GM23248 (cell line): Measurements from ENCODE around the gene POMC. TPM values are rescaled to one million over a fixed set of nuclear protein-coding genes. Genes with fewer than 3 reads are reported as not detected.
"Not testable (repeated sequence)": the region's sequence is repeated elsewhere in the genome, so short reads cannot be mapped to it uniquely, and the experiment has no call there.

Experiments used
- DNase-seq: peaks from one replicate; pipeline ENCODE4 v3.0.0-alpha.2; 2015
- H2AFZ ChIP-seq: fragments of 200-600 bp; sonication (generic); 2 replicates; pipeline ENCODE4 v1.6.1; 2016; ENCODE audit warnings: antibody characterized with exemption
- H3F3A ChIP-seq: fragments of 200-600 bp; sonication (generic); 2 replicates; pipeline ENCODE4 v1.6.1; 2016; ENCODE audit warnings: mild to moderate bottlenecking, antibody characterized with exemption, mixed run types; ENCODE audit not compliant: insufficient read depth
- H3K27ac ChIP-seq: fragments of 200-600 bp; sonication (generic); 2 replicates; pipeline ENCODE4 v1.5.1; 2016; ENCODE audit warnings: mild to moderate bottlenecking
- H3K27me3 ChIP-seq: fragments of 200-600 bp; sonication (generic); replicated peaks from 2 replicates; pipeline ENCODE4 v1.6.1; 2016; ENCODE audit warnings: mild to moderate bottlenecking; ENCODE audit not compliant: insufficient read depth
- H3K36me3 ChIP-seq: fragments of 200-600 bp; sonication (generic); 2 replicates; pipeline ENCODE4 v1.6.1; 2016; ENCODE audit warnings: low read depth, mild to moderate bottlenecking
- H3K4me1 ChIP-seq: fragments of 200-600 bp; sonication (generic); 2 replicates; pipeline ENCODE4 v1.6.1; 2016; ENCODE audit warnings: mild to moderate bottlenecking; ENCODE audit not compliant: insufficient read depth
- H3K4me2 ChIP-seq: fragments of 200-600 bp; sonication (generic); one replicate; pipeline ENCODE4 v1.6.1; 2016; ENCODE audit warnings: mild to moderate bottlenecking; ENCODE audit not compliant: unreplicated experiment
- H3K4me3 ChIP-seq: fragments of 200-600 bp; sonication (generic); 2 replicates; pipeline ENCODE4 v1.5.1; 2016; ENCODE audit warnings: mild to moderate bottlenecking
- H3K79me2 ChIP-seq: fragments of 200-600 bp; sonication (generic); 2 replicates; pipeline ENCODE4 v1.6.1; 2016; ENCODE audit warnings: mild to moderate bottlenecking; ENCODE audit not compliant: insufficient read depth
- H3K9ac ChIP-seq: fragments of 200-600 bp; sonication (generic); 2 replicates; pipeline ENCODE4 v1.6.1; 2016; ENCODE audit warnings: mild to moderate bottlenecking
- H3K9me2 ChIP-seq: fragments of 200-600 bp; sonication (generic); 2 replicates; pipeline ENCODE4 v1.6.1; 2016; ENCODE audit warnings: mixed run types, mild to moderate bottlenecking, moderate library complexity; ENCODE audit not compliant: insufficient read depth
- H3K9me3 ChIP-seq: fragments of 200-600 bp; sonication (generic); one replicate; pipeline ENCODE4 v1.6.1; 2017; ENCODE audit warnings: low read depth
- H4K20me1 ChIP-seq: fragments of 200-600 bp; sonication (generic); 2 replicates; pipeline ENCODE4 v1.6.0; 2016; ENCODE audit not compliant: insufficient read depth
- EZH2 ChIP-seq: fragments of 200-600 bp; sonication (generic); IDR thresholded peaks from 2 replicates; pipeline ENCODE4 v1.6.1; 2018; ENCODE audit warnings: antibody characterized with exemption, mild to moderate bottlenecking; ENCODE audit not compliant: insufficient read depth, poor library complexity, severe bottlenecking
- EZH2phosphoT487 ChIP-seq: fragments of 200-600 bp; sonication (generic); IDR thresholded peaks from 2 replicates; pipeline ENCODE4 v1.6.1; 2018; ENCODE audit warnings: antibody characterized with exemption, moderate library complexity, mild to moderate bottlenecking, low read depth; ENCODE audit not compliant: insufficient read depth
- WGBS, 2 experiments: methylation state at CpG; one replicate each; pipeline ENCODE4 v1.1.6; 2015 to 2017; ENCODE audit warnings: low lambda C conversion rate in 2 of 2, low coverage in 1 of 2; ENCODE audit errors: missing lambda C conversion rate in 2 of 2; 5-methylcytosine and 5-hydroxymethylcytosine counted together
- in situ Hi-C: fragments of 300-500 bp; cut with MboI; formaldehyde crosslinking; loops from 2 replicates; pipeline ENCODE4 v1.15.0; 2020
- polyA plus RNA-seq: library from polyadenylated mRNA; unstranded; fragments of >200 nt; fragmentation: Nextera tagmentation; extraction: Ambion mirVana; gene quantifications from 2 replicates; pipeline ENCODE4 v1.2.1, GENCODE V29; 2016
- total RNA-seq: library from RNA; depleted of rRNA; stranded (reverse); fragments of >200 nt; shearing (Covaris generic); gene quantifications from 2 replicates; pipeline ENCODE4 v1.2.3, GENCODE V29; 2014

Gene POMC
- total and polyA plus RNA-seq, 2 experiments from 2014 or later, result 2.5 to 3.6 TPM

DNA sequence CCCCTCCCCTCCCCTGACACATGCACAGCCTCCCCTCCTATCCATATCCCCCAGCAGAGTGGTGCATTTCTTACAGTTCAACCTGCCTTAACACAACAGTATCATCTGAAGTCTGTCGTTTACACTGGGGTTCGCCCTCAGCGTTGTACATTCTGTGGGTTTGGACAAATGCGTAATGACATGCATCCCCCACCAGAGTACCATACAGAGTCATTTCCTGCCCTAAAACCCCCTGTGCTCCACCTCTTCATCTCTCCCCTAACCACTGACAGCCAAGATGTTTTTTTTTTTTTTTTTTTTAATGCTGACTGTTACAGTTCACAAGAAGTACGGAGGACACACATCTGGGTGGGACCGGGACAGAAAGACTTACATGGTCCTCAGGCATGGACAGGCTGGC is 22.6 kb downstream of the POMC start:
- WGBS, 2 experiments, result 96 to 97% methylated on average over 6 of the region's 6 CpGs
- no peak for DNase-seq
- no peak for TF ChIP-seq EZH2
- no peak for TF ChIP-seq EZH2phosphoT487

GRCh38 chr2:25141120-25141519 is 27.3 kb downstream of the POMC start:
- no peaks in the 10 kb centered on the region for H3K36me3 ChIP-seq
- H3K9ac ChIP-seq, result no peak overlapping the region
- no peaks in the 10 kb centered on the region for H3K27me3 ChIP-seq
- no peak overlapping the region for H3K4me2 ChIP-seq
- no peak for DNase-seq
- H3K9me2 ChIP-seq, result no peaks in the 10 kb centered on the region
- TF ChIP-seq EZH2, result no peak
- no peak for TF ChIP-seq EZH2phosphoT487
- no peaks in the 10 kb centered on the region for H3K9me3 ChIP-seq
- H4K20me1 ChIP-seq, result no peaks in the 10 kb centered on the region
- no peak overlapping the region for H2AFZ ChIP-seq
- H3K27ac ChIP-seq, result no peak overlapping the region
- no peaks in the 10 kb centered on the region for H3F3A ChIP-seq
- in situ Hi-C loops, result loop anchor here (25.0 kb wide), 1 partner anchor 304 kb away; no protein-coding TSS in a partner anchor
- WGBS, 2 experiments, result 64 to 69% methylated on average over 8 of the region's 8 CpGs
- no peaks in the 10 kb centered on the region for H3K4me1 ChIP-seq
- no peak overlapping the region for H3K4me3 ChIP-seq
- no peaks in the 10 kb centered on the region for H3K79me2 ChIP-seq

More for the DNA sequence above, 22.6 kb downstream of the POMC start:
- Histone ChIP-seq H3K27me3 (no peaks in the 10 kb centered on the region), H3K79me2 (no peaks in the 10 kb centered on the region), H3F3A (no peaks in the 10 kb centered on the region), H3K36me3 (no peaks in the 10 kb centered on the region), H3K9ac (no peak overlapping the region), H3K9me2 (no peaks in the 10 kb centered on the region), H3K4me1 (no peaks in the 10 kb centered on the region), H3K9me3 (no peaks in the 10 kb centered on the region), H3K4me3 (no peak overlapping the region), H2AFZ (no peak overlapping the region), H3K27ac (no peak overlapping the region), H3K4me2 (no peak overlapping the region), H4K20me1 (no peaks in the 10 kb centered on the region)
- in situ Hi-C loops, result loop anchor here (25.0 kb wide), 1 partner anchor 309 kb away; no protein-coding TSS in a partner anchor

GRCh38 chr2:25140535-25140934 is 27.8 kb downstream of the POMC start:
- WGBS, 2 experiments, result 78 to 81% methylated on average over 3 to 4 of the region's 4 CpGs
- H3K4me3 ChIP-seq, DNase-seq, H3K79me2 ChIP-seq, H3K27ac ChIP-seq, H3F3A ChIP-seq, H3K36me3 ChIP-seq, H4K20me1 ChIP-seq, H3K4me1 ChIP-seq, H3K9me3 ChIP-seq, H3K9me2 ChIP-seq, H3K4me2 ChIP-seq, H2AFZ ChIP-seq, H3K27me3 ChIP-seq, H3K9ac ChIP-seq: not testable (repeated sequence)
- in situ Hi-C loops, result loop anchor here (25.0 kb wide), 1 partner anchor 303 kb away; no protein-coding TSS in a partner anchor

DNA sequence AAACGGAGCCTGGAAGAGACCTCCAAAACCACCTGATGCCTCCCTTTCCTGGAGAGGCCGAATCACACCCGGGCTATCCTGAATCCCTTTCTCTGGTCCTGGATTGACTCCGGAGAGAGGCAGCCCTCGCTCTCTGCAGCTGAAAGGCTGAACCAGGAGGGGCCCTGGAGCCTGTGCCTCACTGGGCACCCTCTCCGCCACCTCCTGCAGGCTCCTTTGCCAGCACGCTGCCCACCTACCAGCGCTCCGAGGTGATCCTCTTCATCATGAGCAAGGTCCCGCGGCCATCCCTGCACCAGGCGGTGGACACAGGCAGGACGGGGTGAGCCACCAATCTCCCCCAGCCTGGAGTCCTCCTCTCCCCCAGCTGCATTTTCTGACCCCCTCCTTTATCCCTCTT is 35.7 kb downstream of the POMC start:
- Histone ChIP-seq H2AFZ (no peak overlapping the region), H3K4me3 (no peak overlapping the region), H3K9me3 (no peaks in the 10 kb centered on the region), H3K4me2 (no peak overlapping the region), H3K27me3 (no peaks in the 10 kb centered on the region), H3K36me3 (no peaks in the 10 kb centered on the region), H3K79me2 (no peaks in the 10 kb centered on the region), H3K9me2 (no peaks in the 10 kb centered on the region), H3K9ac (no peak overlapping the region), H3K27ac (no peak overlapping the region), H4K20me1 (no peaks in the 10 kb centered on the region), H3K4me1 (peaks cover 3% of the 10 kb centered on the region; the same call in 1 of the 2 replicates), H3F3A (no peaks in the 10 kb centered on the region)
- no peak for TF ChIP-seq EZH2
- 83 to 92% methylated on average over 12 to 13 of the region's 13 CpGs for WGBS, 2 experiments
- in situ Hi-C loops, result loop anchor here (5.0 to 25.0 kb wide), 2 partner anchors 55 to 295 kb away; no protein-coding TSS in a partner anchor
- DNase-seq, result no peak

DNA sequence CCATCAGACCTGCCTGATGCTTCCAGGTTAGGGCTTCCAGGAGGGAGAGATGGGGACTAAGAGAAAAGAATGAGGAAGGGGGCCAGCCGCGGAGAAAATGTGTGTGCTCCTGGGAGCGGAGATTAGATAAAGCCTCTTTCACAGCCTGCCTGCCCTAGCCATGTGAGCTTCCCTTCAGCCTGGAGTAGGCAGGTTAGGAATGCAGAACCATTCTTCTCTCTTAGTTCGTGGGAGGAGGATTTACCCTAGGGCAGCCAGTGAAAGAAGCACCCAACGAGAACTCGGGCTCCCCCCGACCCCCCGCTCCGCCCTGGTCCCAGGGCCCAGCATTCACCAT is 36.1 kb downstream of the POMC start:
- no peaks in the 10 kb centered on the region for H3K9me2 ChIP-seq
- no peaks in the 10 kb centered on the region for H4K20me1 ChIP-seq
- no peaks in the 10 kb centered on the region for H3K9me3 ChIP-seq
- H2AFZ ChIP-seq, result no peak overlapping the region
- no peak overlapping the region for H3K27ac ChIP-seq
- H3K4me2 ChIP-seq, result no peak overlapping the region
- in situ Hi-C loops, result loop anchor here (5.0 to 25.0 kb wide), 2 partner anchors 55 to 295 kb away; no protein-coding TSS in a partner anchor
- H3K9ac ChIP-seq, result no peak overlapping the region
- no peaks in the 10 kb centered on the region for H3K79me2 ChIP-seq
- DNase-seq, result no peak
- no peak for TF ChIP-seq EZH2
- no peak for TF ChIP-seq EZH2phosphoT487
- no peak overlapping the region for H3K4me3 ChIP-seq
- WGBS, 2 experiments, result 85 to 90% methylated on average over 5 to 9 of the region's 9 CpGs
- peaks cover 7% of the 10 kb centered on the region for H3K4me1 ChIP-seq
- no peaks in the 10 kb centered on the region for H3K36me3 ChIP-seq
- no peaks in the 10 kb centered on the region for H3K27me3 ChIP-seq
- no peaks in the 10 kb centered on the region for H3F3A ChIP-seq
